GM20431 (cell line): ENCODE results near the gene EIF4A2.

Experiments used
- in situ Hi-C: fragments of 300-500 bp; cut with MseI, MboI; formaldehyde crosslinking; loops from one replicate; pipeline ENCODE4 v1.15.0; 2020; ENCODE audit warnings: low sequenced_read_pairs; ENCODE audit not compliant: unreplicated experiment

Gene EIF4A2

GRCh38 chr3:186783058-186783730 lies at the start of gene EIF4A2:
Gene EIF4A2, plus strand, starts transcription at chr3:186783577. Its CDS starts 34 bp downstream, at chr3:186783611.
- in situ Hi-C loops: no loop called here

- in situ Hi-C loops: no loop called here
These were observed 40.6 kb upstream of the EIF4A2 start for GRCh38 chr3:186742618-186743380.

GRCh38 chr3:186743666-186744065 lies 39.7 kb upstream of the EIF4A2 start:
- in situ Hi-C loops: no loop called here

- in situ Hi-C loops: no loop called here
These were observed 37.4 kb upstream of the EIF4A2 start for GRCh38 chr3:186746008-186746407.

GRCh38 chr3:186750316-186750715 lies 33.1 kb upstream of the EIF4A2 start:
- in situ Hi-C loops: no loop called here

- in situ Hi-C loops: no loop called here
These were observed 31.9 kb upstream of the EIF4A2 start for GRCh38 chr3:186751480-186751879.

GRCh38 chr3:186754006-186754405 lies 29.4 kb upstream of the EIF4A2 start:
- in situ Hi-C loops: no loop called here

GRCh38 chr3:186754871-186755270 lies 28.5 kb upstream of the EIF4A2 start:
- in situ Hi-C loops: no loop called here

GRCh38 chr3:186757214-186757613 lies 26.2 kb upstream of the EIF4A2 start:
- in situ Hi-C loops: no loop called here

GRCh38 chr3:186757686-186758220 lies 25.6 kb upstream of the EIF4A2 start:
- in situ Hi-C loops: no loop called here

- in situ Hi-C loops: no loop called here
These were observed 24.0 kb upstream of the EIF4A2 start for GRCh38 chr3:186759231-186759930.

- in situ Hi-C loops: no loop called here
These were observed 23.1 kb upstream of the EIF4A2 start for GRCh38 chr3:186760141-186760833.

- in situ Hi-C loops: no loop called here
These were observed 22.4 kb upstream of the EIF4A2 start for GRCh38 chr3:186760897-186761447.

- in situ Hi-C loops: no loop called here
These were observed 11.1 kb upstream of the EIF4A2 start for GRCh38 chr3:186772281-186772694.

GRCh38 chr3:186772701-186773417 lies 10.5 kb upstream of the EIF4A2 start:
- in situ Hi-C loops: no loop called here

- in situ Hi-C loops: no loop called here
These were observed 7.4 kb upstream of the EIF4A2 start for GRCh38 chr3:186775999-186776398.

GRCh38 chr3:186779204-186779603 lies 4.2 kb upstream of the EIF4A2 start:
- in situ Hi-C loops: no loop called here

- in situ Hi-C loops: no loop called here
These were observed 777 bp upstream of the EIF4A2 start for GRCh38 chr3:186782542-186783057.
